ENCODE measurements around the gene TCF7L1.

TCF7L1 gene

DNA sequence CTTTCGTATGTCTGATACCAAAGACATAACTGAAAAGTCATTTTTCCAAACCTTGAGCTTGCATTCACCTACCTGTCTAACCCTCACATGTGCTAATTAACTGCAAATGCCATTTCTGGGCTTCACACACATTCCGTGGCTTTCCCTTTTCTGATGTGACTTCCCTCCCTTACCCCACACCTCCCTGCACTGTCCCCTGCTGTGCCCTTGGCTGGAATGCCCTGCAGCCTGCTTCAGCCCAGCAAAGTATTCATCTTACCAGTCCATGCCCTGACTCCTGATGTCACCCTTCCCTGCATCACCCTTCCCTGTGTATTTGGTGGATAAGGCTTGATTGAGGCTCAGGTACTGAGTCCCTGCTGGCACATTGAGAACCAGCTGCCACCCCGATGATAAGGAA lies 209.0 kb downstream of the TCF7L1 start:
- TF ChIP-seq TEAD4 (IDR thresholded peaks at IDR 0.05) = no peak

DNA sequence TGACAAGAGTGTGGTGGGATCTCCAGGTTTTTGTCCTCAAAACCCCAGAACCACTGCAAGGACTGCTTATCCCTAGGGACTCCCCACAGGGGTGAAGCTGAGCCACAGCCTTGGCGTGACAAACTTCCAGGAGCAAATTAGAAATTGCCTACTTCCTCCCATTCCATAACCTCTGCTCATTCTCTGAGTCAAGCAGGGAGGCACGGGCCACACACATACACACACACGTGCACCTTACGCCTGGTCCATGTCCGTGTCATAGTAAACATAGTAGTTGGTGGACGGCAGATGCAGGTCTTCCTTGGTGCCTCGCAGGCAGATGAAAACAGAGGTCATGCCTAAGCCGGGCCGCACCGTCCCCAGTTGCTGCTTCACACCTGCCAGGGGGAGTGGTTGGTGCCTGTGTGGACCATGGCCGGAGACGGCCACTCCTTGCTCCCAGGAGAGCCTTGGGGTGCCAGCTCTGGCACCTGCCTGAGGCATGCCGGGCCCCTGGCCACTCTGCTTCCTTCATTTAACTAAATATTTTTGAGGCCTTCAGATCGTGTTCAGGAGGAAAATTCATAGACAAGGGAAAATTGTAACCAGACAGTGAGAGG lies 211.3 kb downstream of the TCF7L1 start:
- TF ChIP-seq, protein P1, sequence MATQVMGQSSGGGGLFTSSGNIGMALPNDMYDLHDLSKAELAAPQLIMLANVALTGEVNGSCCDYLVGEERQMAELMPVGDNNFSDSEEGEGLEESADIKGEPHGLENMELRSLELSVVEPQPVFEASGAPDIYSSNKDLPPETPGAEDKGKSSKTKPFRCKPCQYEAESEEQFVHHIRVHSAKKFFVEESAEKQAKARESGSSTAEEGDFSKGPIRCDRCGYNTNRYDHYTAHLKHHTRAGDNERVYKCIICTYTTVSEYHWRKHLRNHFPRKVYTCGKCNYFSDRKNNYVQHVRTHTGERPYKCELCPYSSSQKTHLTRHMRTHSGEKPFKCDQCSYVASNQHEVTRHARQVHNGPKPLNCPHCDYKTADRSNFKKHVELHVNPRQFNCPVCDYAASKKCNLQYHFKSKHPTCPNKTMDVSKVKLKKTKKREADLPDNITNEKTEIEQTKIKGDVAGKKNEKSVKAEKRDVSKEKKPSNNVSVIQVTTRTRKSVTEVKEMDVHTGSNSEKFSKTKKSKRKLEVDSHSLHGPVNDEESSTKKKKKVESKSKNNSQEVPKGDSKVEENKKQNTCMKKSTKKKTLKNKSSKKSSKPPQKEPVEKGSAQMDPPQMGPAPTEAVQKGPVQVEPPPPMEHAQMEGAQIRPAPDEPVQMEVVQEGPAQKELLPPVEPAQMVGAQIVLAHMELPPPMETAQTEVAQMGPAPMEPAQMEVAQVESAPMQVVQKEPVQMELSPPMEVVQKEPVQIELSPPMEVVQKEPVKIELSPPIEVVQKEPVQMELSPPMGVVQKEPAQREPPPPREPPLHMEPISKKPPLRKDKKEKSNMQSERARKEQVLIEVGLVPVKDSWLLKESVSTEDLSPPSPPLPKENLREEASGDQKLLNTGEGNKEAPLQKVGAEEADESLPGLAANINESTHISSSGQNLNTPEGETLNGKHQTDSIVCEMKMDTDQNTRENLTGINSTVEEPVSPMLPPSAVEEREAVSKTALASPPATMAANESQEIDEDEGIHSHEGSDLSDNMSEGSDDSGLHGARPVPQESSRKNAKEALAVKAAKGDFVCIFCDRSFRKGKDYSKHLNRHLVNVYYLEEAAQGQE (IDR thresholded peaks at IDR 0.05; ENCODE audit: low read depth) = no peak
- TF ChIP-seq YY1 (IDR thresholded peaks at IDR 0.05; ENCODE audit: low read depth) (no peak), EGR1 (IDR thresholded peaks at IDR 0.05) (no peak), ZBTB7A (IDR thresholded peaks at IDR 0.05; ENCODE audit: low read depth) (no peak), TCF12 (IDR thresholded peaks at IDR 0.05; ENCODE audit: low read depth) (no peak), EP300 (IDR thresholded peaks at IDR 0.05; ENCODE audit: borderline replicate concordance) (no peak), RAD21 (IDR thresholded peaks at IDR 0.05; ENCODE audit: low read depth) (no peak), TAF1 (IDR thresholded peaks at IDR 0.05; ENCODE audit: low read depth) (no peak), CEBPB (IDR thresholded peaks at IDR 0.05) (no peak), TEAD4 (IDR thresholded peaks at IDR 0.05) (no peak), CREB1 (IDR thresholded peaks at IDR 0.05; ENCODE audit: low read depth) (no peak), FOXM1 (IDR thresholded peaks at IDR 0.05; ENCODE audit: borderline replicate concordance, low read depth) (no peak), NFIC (IDR thresholded peaks at IDR 0.05) (no peak)
- TF ChIP-seq, protein P2, sequence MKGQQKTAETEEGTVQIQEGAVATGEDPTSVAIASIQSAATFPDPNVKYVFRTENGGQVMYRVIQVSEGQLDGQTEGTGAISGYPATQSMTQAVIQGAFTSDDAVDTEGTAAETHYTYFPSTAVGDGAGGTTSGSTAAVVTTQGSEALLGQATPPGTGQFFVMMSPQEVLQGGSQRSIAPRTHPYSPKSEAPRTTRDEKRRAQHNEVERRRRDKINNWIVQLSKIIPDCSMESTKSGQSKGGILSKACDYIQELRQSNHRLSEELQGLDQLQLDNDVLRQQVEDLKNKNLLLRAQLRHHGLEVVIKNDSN (IDR thresholded peaks at IDR 0.05) = no peak
- TF ChIP-seq, protein P3, sequence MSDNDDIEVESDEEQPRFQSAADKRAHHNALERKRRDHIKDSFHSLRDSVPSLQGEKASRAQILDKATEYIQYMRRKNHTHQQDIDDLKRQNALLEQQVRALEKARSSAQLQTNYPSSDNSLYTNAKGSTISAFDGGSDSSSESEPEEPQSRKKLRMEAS (IDR thresholded peaks at IDR 0.05) = no peak

DNA sequence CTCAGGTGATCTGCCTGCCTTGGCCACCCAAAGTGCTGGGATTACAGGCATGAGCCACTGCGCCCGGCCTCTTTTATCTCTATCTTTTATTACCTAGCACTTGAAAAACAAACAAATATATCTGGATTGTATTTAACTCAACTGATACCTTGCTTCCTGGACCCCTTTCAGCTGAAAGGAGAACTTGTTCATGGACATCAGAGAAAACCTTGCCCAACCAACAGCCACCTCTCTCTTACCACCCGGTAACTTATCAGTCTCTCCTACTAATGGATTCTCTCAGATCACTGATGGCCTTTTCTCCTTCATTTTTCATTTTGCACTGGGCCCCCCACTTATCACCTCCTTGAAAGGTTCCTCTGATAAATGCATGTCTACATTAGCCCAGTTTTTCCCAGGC lies 214.4 kb downstream of the TCF7L1 start:
- TF ChIP-seq FOXM1 (IDR thresholded peaks at IDR 0.05; ENCODE audit: borderline replicate concordance, low read depth) = no peak
- TF ChIP-seq, protein P3 (IDR thresholded peaks at IDR 0.05) = no peak
- TF ChIP-seq, protein P2 (IDR thresholded peaks at IDR 0.05) = no peak
- TF ChIP-seq, protein P1 (IDR thresholded peaks at IDR 0.05; ENCODE audit: low read depth) = no peak
- no peak for TF ChIP-seq RAD21 (IDR thresholded peaks at IDR 0.05; ENCODE audit: low read depth)
- TF ChIP-seq TCF12 (IDR thresholded peaks at IDR 0.05; ENCODE audit: low read depth) = no peak
- TF ChIP-seq CREB1 (IDR thresholded peaks at IDR 0.05; ENCODE audit: low read depth) = no peak
- TF ChIP-seq ZBTB7A (IDR thresholded peaks at IDR 0.05; ENCODE audit: low read depth) = no peak
- no peak for TF ChIP-seq NFIC (IDR thresholded peaks at IDR 0.05)
- no peak for TF ChIP-seq CEBPB (IDR thresholded peaks at IDR 0.05)
- no peak for TF ChIP-seq EGR1 (IDR thresholded peaks at IDR 0.05)
- no peak for TF ChIP-seq YY1 (IDR thresholded peaks at IDR 0.05; ENCODE audit: low read depth)
- TF ChIP-seq TEAD4 (IDR thresholded peaks at IDR 0.05) = no peak
- TF ChIP-seq EP300 (IDR thresholded peaks at IDR 0.05; ENCODE audit: borderline replicate concordance) = no peak

DNA sequence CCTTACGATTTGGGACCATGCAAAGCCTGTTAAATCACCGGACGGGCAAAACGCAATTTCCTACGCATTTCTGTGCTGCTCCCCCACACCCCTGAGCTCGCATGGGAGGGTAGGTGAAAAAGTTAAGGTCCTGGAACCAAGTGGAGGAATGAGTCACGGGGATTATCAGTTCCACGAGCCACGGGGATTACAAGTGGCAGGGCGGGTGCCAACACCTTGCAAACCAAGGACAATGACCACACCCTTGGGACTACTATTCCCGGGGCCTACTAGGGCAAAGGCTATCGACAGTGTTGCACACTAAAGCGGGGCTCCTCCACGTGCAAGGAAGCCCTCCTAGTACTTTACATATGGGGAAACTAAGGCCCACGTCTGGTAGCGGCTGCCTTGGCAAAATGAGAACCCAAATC lies 220.7 kb downstream of the TCF7L1 start:
- TF ChIP-seq CREB1 (IDR thresholded peaks at IDR 0.05; ENCODE audit: low read depth) (no peak), ZBTB7A (IDR thresholded peaks at IDR 0.05; ENCODE audit: low read depth) (no peak; the same call in 1 of the 2 replicates), TEAD4 (IDR thresholded peaks at IDR 0.05) (no peak), EGR1 (IDR thresholded peaks at IDR 0.05) (no peak), YY1 (IDR thresholded peaks at IDR 0.05; ENCODE audit: low read depth) (no peak), RAD21 (IDR thresholded peaks at IDR 0.05; ENCODE audit: low read depth) (no peak), CEBPB (IDR thresholded peaks at IDR 0.05) (no peak), FOXM1 (IDR thresholded peaks at IDR 0.05; ENCODE audit: borderline replicate concordance, low read depth) (no peak), EP300 (IDR thresholded peaks at IDR 0.05; ENCODE audit: borderline replicate concordance) (no peak), TAF1 (IDR thresholded peaks at IDR 0.05; ENCODE audit: low read depth) (no peak), TCF12 (IDR thresholded peaks at IDR 0.05; ENCODE audit: low read depth) (no peak), NFIC (IDR thresholded peaks at IDR 0.05) (no peak; the same call in 1 of the 2 replicates)
- TF ChIP-seq, protein P3 (IDR thresholded peaks at IDR 0.05) = no peak
- TF ChIP-seq, protein P2 (IDR thresholded peaks at IDR 0.05) = no peak
- TF ChIP-seq, protein P1 (IDR thresholded peaks at IDR 0.05; ENCODE audit: low read depth) = no peak
